Stimulated activated CD4-positive, alpha-beta T cell treated with anti-CD3 and anti-CD28 coated beads, Interleukin-15, amount 100 ng/mL, for 48 hours (primary cell): Measurements from ENCODE around the gene GPR107.

Source experiments
- DNase-seq, 2 donors: peaks; one replicate each; pipeline ENCODE4 v3.0.0-alpha.2; 2020; ENCODE audit warnings: low read depth in 2 of 2

The GPR107 gene

GRCh38 chr9:130159915-130160670 is 106.4 kb downstream of the GPR107 start:
- DNase-seq = no peak

GRCh38 chr9:130160862-130161470 is 107.3 kb downstream of the GPR107 start:
- DNase-seq = no peak

- DNase-seq = no peak
Measured at GRCh38 chr9:130165579-130165978, 111.9 kb downstream of the GPR107 start.

GRCh38 chr9:130166399-130166798 is 112.7 kb downstream of the GPR107 start:
- no peak for DNase-seq

DNA sequence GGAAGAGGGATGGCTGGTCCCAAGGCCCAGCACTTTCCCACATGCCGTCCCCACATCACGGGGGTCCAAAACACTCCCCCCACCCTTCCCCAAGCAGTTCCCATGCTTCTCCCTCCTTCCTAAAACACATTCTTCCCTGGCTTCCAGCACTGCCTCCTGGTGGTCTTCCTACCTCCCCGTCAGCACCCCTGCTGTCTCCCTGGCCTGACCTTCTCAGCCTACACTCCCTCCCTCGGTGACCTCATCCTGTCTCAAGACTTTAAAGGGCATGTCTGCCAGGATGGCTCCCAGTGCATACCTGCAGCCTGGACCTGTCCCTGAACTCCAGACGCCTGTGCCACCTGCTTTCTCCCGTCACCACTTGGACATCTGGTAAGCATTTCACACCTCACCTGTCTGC is 114.2 kb downstream of the GPR107 start:
- no peak for DNase-seq

- no peak for DNase-seq
Measured at GRCh38 chr9:130171226-130172148, 117.8 kb downstream of the GPR107 start.

- peak in 1 of 2 donors; percentile 42 for DNase-seq
Measured at GRCh38 chr9:130172161-130172857, 118.6 kb downstream of the GPR107 start, which contains the start of gene NCS1. TSS of gene NCS1 (plus strand) at chr9:130172404. CDS start at chr9:130172664, 260 bp downstream.

- DNase-seq = peak in 1 of 2 donors; percentile 10
Measured at GRCh38 chr9:130172858-130173665, 119.4 kb downstream of the GPR107 start.

DNA sequence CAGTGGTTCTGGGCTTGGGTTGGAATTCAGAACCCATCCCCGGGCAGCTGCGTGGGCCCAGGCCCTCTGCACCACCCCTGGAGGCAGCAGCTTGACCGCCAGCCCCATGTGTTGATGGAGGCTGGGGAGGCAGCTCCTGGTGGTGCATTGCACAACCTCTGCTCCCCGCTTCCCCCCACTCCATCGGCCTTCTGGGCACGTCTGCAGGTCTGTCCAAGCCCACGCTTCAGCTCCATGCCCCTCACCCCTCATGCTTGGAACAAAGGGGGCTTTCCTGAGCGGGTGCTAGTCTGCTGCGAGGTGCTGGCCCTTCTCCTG is 119.9 kb downstream of the GPR107 start:
- DNase-seq = no peak

DNA sequence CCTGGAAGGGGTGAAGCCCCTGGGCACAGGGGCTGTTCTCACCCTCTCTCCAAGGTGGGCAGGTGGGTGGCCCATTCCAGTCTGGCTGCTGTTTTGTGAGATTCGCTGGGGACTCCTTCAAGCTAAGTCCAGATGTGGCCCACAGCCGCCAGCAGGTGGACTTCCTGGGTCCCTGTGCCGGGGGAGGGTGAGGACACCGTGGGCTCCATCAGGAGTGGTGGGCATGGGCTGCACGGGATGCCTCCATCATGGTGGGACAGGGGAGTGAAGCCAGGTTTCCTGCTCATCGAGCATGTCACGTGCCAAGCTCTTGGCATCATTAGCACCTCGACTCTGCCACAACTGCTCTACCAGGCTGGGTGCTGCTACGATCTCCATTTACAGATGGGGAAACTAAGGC is 120.3 kb downstream of the GPR107 start:
- DNase-seq = no peak

- no peak for DNase-seq
Measured at GRCh38 chr9:130174920-130175321, 121.2 kb downstream of the GPR107 start.

DNA sequence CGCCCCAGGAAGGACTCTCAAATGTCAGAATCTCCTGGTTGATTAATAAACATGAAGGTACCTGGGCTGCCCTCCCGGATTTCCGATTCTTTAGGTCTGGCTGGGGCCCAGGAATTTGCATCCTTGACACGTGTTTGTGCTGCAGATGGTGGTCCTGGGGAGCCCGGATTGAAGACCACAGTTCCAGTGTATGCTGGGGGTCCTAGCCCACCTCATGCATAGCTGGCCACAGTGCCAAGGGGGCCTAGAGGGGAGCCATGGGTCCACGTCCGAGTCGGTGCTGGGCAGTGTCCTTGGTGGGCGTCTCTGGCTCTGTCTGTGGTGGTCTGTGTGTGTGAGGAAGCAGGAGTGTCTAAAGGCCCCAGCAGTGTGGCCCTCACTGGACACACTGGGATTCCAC is 121.6 kb downstream of the GPR107 start:
- no peak for DNase-seq

DNA sequence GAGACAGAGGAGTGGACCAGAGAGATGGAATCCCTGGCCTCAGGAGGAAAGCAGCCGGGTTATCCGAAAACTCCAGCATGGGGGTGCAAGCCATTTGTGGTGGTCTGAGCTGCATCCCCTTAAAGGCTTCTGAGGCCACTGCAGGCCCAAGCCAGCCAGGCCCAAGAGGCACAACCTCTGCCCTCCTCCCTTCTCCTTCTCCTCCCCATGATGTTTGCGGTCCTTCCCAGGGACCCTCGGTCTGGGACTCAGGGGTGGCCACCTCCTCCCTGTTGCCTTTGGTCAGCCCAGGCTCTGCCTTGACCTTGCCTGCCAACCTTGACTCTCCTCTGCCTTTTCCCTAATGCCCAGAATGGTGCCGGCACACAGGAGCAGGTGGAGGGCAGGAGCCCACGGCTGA is 123.1 kb downstream of the GPR107 start:
- DNase-seq = no peak

- no peak for DNase-seq
Measured at GRCh38 chr9:130177898-130178805, 124.4 kb downstream of the GPR107 start.

- no peak for DNase-seq
Measured at GRCh38 chr9:130179331-130179907, 125.7 kb downstream of the GPR107 start.

- no peak for DNase-seq
Measured at GRCh38 chr9:130180516-130180915, 126.8 kb downstream of the GPR107 start.

- DNase-seq = no peak
Measured at GRCh38 chr9:130181678-130182380, 128.1 kb downstream of the GPR107 start.

DNA sequence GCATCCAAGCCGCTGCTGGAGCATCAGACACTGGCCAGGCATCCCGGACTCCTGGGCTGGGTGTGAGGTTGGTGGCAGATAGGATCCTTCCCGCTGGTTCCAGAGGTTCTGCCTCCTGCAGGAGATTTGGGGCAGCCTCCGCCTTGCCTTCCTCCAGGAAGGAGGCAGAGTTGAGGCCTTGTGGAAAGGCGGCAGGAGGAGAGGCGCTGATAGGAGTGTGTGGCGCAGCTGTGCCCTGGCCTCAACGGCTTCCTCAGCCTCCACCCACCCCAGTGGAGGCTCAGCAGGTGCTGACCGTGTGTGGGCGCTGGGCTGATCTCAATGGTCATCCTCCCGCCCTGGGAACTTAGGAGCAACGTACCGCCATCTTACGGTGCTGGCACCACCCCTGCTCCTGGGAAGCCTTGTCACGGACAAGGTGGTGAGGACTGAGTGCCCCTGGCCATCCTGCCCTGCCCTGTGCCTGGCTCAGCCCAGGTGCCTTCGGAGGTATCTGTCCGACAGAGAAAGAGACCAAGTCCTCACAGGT is 128.7 kb downstream of the GPR107 start:
- no peak for DNase-seq
